Choroid plexus epithelial cell (primary cell): Measurements from ENCODE around the gene ERRFI1.
"Not testable (repeated sequence)": the region's sequence is repeated elsewhere in the genome, so short reads cannot be mapped to it uniquely, and the experiment has no call there.

Experiments used
- DNase-seq: peaks from one replicate; pipeline ENCODE4 v3.0.0-alpha.2; 2010; ENCODE audit warnings: low read depth
- H3K4me3 ChIP-seq: 2 replicates; pipeline ENCODE4 v1.5.1; 2011; ENCODE audit warnings: low read depth, mild to moderate bottlenecking, control low read depth, low read length, moderate library complexity
- TF ChIP-seq, protein P1 (sequence below): conservative IDR thresholded peaks from 2 replicates; pipeline ENCODE4 v1.5.1; 2011; ENCODE audit warnings: low read depth, mild to moderate bottlenecking, control low read depth, inconsistent platforms, low read length, moderate library complexity

The ERRFI1 gene, protein sequence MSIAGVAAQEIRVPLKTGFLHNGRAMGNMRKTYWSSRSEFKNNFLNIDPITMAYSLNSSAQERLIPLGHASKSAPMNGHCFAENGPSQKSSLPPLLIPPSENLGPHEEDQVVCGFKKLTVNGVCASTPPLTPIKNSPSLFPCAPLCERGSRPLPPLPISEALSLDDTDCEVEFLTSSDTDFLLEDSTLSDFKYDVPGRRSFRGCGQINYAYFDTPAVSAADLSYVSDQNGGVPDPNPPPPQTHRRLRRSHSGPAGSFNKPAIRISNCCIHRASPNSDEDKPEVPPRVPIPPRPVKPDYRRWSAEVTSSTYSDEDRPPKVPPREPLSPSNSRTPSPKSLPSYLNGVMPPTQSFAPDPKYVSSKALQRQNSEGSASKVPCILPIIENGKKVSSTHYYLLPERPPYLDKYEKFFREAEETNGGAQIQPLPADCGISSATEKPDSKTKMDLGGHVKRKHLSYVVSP

DNA sequence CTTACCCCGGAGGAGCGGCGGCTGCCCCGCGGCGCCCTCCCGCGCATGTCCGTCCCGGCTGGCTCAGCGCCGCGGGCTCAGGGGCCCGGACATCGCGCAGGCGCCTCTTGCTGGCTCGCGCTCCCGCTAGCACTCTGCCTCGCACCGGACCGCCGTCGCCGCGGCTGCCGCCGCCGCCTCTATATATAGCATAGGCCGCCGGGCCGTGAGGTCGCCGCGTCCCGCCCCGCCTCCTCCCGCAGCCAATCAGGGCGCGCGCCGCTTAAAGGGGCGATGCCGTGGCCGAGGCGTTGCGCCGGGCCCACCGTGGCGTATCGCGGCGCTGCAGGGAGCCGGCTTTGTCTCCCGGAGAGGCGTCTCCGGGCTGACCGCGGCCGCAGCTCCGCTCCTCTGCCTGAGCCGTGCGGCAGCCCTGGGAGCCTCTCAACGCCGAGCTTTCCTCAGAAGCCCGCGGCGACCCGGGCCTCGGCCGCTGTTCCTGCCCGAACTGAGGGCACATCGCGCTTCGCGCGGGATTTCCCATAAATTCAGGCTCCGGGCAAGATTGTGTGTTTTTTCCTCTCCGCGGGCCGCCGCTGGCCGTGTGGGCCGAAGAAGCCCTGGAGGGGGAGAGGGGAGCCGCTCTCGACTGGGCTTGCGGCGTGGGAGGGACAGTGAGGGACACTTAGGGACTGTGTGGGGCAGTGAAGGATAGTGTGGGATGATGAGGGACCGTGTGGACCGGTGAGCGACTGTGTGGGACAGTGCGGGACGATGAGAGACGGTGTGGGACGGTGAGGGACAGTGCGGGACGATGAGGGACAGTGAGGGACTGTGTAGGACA, at the start of gene ERRFI1:
Gene ERRFI1 (minus strand): TSS at position 157 of the 823 bp plus-strand sequence. CDS start 10,690 bp downstream, outside the sequence.
- peak within 1 kb of the TSS; percentile 86 for H3K4me3 ChIP-seq
- peak; percentile 98 for DNase-seq
- TF ChIP-seq, protein P1, sequence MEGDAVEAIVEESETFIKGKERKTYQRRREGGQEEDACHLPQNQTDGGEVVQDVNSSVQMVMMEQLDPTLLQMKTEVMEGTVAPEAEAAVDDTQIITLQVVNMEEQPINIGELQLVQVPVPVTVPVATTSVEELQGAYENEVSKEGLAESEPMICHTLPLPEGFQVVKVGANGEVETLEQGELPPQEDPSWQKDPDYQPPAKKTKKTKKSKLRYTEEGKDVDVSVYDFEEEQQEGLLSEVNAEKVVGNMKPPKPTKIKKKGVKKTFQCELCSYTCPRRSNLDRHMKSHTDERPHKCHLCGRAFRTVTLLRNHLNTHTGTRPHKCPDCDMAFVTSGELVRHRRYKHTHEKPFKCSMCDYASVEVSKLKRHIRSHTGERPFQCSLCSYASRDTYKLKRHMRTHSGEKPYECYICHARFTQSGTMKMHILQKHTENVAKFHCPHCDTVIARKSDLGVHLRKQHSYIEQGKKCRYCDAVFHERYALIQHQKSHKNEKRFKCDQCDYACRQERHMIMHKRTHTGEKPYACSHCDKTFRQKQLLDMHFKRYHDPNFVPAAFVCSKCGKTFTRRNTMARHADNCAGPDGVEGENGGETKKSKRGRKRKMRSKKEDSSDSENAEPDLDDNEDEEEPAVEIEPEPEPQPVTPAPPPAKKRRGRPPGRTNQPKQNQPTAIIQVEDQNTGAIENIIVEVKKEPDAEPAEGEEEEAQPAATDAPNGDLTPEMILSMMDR: no peak

DNA sequence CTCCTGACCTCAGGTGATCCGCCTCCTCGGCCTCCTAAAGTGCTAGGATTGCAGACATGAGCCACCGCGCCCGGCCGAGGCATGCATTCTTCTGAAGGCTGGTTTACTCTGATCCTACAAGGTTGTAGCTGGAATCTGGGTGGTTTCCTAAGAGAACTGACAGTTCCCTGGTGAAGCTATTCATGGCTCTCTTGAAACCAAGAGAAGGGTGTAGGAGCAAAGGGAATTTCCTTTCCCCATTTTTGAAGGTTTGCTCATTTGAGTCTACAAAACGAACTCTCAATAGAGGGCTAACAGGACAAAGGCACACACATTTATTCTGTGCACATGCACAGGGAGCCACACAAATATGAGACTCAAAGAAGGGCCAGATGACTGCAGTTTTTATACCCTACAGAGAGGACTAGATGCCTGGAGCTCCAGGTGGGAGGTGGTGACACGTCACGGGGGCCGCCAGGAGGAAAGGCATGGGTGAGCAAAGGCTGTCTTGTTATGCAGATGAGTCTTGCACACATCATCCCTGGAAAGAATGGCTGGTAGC, 49.5 kb upstream of the ERRFI1 start:
- TF ChIP-seq, protein P1: no peak
- no peak for DNase-seq
- H3K4me3 ChIP-seq: no peak overlapping the region

DNA sequence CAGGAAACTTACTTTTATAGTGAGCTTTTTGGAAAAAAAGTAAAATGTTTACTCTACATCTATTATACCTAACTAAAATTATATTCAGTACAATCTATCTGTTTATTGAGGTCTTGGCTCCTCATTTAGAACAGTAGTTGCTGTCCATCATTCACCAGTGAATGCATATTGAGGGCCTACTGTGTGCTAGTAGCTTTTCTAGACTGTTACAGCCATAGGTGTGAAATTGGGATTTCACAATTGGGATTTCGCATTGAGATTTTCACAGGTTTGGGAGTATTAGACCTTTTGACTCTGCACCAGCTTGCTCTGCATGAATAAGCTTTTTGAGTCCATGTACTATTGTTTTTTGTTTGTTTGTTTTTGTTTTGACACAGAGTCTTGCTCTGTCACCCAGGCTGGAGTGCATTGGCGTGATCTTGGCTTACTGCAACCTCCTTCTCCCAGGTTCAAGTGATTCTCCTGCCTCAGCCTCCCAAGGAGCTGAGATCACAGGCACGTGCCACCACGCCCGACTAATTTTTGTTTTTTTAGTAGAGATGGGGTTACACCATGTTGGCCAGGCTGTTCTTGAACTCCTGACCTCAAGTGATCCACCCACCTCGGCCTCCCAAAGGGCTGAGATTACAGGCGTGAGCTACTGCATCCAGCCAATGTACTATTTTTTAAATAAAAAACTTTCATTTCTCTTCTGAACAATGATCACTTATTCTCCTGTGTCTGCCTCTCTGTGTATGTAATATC, 47.2 kb upstream of the ERRFI1 start:
- TF ChIP-seq, protein P1: no peak
- no peak for DNase-seq
- H3K4me3 ChIP-seq: no peak overlapping the region

DNA sequence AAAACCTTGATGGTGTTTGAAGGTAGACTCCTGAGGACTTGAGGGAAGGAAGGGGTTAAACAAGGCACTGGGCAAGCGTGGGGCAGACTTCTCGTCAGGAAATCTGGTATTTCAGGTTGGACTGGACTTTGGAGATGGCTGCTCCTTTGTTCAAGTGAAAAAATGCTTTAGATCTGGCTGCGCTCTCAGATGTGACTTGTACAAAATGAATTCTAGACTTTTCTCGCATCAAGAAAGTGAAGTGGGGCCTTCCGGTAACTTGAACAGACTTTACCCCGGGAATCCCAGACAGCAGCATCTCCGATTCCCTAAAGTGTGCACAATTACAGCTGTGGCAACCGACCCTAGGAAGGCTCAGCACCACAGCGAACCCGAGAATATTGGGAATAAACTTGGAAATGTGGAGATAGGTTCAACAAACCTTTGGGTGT, 44.3 kb upstream of the ERRFI1 start:
- no peak overlapping the region for H3K4me3 ChIP-seq
- TF ChIP-seq, protein P1: no peak
- peak; percentile 31 for DNase-seq

DNA sequence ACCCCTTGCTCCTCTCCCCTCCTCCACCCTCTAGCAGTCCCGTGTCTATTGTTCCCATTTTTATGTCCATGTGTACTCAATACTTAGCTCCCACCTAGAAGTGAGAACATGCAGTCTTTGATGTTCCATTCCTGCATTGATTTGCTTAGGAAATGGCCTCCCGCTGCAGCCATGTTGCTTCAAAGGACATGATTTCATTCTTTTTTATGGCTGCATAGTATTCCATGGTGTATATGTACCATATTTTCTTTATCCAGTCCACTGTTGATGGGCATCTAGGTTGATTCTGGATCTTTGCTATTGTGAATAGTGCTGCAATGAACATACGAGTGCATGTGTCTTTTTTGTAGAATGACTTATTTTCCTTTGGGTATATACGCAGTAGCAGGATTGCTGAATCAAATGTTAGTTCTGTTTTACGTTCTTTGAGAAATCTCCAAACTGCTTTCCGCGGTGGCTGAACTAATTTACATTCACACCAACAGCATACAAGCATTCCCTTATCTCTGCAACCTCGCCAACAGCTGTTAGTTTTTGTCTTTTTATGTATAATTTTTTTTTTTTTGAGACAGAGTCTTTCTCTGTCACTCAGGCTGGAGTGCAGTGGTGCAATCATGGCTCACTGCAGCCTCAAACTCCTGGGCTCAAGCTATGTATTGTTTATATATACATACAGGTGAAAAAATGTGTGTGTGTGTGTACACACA, 43.7 kb upstream of the ERRFI1 start:
- H3K4me3 ChIP-seq, DNase-seq: not testable (repeated sequence)

DNA sequence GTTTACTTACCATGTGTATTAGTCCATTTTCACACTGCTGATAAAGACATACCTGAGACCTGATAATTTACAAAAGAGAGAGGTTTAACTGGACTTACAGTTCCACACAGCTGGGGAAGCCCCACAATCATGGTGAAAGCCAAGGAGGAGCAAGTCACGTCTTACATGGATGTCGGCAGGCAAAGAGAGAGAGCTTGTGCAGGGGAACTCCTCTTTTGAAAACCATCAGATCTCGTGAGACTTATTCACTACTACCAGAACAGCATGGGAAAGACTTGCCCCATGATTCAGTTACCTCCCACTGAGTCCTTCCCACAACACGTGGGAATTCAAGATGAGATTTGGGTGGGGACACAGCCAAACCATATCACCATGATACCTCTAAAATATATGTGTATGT, 39.3 kb upstream of the ERRFI1 start:
- no peak overlapping the region for H3K4me3 ChIP-seq
- peak; percentile 43 for DNase-seq

More for the DNA sequence above, 39.3 kb upstream of the ERRFI1 start:
- TF ChIP-seq, protein P1: no peak
